Endothelial cell of umbilical vein (primary cell): Measurements from ENCODE around the gene FBLIM1. TPM values are rescaled to one million over a fixed set of nuclear protein-coding genes. Genes with fewer than 3 reads are reported as not detected.

ENCODE experiments used
- BruUV-seq: library from RNA; stranded (reverse); fragments of 400-500 nt; replicated peaks from 2 replicates; lab custom pipeline; 2021; lab: Mats Ljungman, UMichigan
- CTCF ChIA-PET: fragments of 300-600, 350-600 bp; sonication (Branson Sonifier 250); formaldehyde crosslinking; loops from one replicate; lab custom pipeline; 2021; ENCODE audit warnings: antibody characterized with exemption, inconsistent platforms; lab: Charles Lee
- POLR2A ChIA-PET: fragments of 300-600, 350-600 bp; sonication (Branson Sonifier 250); formaldehyde crosslinking; loops from one replicate; lab custom pipeline; 2021; ENCODE audit warnings: antibody characterized with exemption, inconsistent platforms; lab: Charles Lee
- DNase-seq: peaks from one replicate; pipeline ENCODE4 v3.0.0-alpha.2; 2011; ENCODE audit warnings: low read depth, low spot score
- FAIRE-seq: peaks from 2 replicates; lab custom pipeline; 2011; peaks lifted over from hg19 to GRCh38; lab: Jason Lieb, UNC
- H2AFZ ChIP-seq: 2 replicates; pipeline ENCODE4 v1.6.0; 2012; ENCODE audit warnings: low read depth, low read length, control low read depth, inconsistent platforms
- H3K27ac ChIP-seq: 2 replicates; pipeline ENCODE4 v1.5.1; 2011; ENCODE audit warnings: low read depth, mild to moderate bottlenecking, control low read depth, low read length, moderate library complexity; ENCODE audit not compliant: insufficient read depth
- H3K27me3 ChIP-seq, 2 experiments: 2 replicates each; pipeline versions ENCODE4 v1.6.0 to v1.6.1; 2011; ENCODE audit warnings: low read length in 2 of 2, mixed read lengths in 1 of 2; ENCODE audit not compliant: control insufficient read depth in 2 of 2, insufficient read depth in 2 of 2
- H3K36me3 ChIP-seq, 2 experiments: 2 replicates in 1 of 2; 3 replicates in 1 of 2; pipeline ENCODE4 v1.5.1; 2011; ENCODE audit warnings: low read length in 2 of 2, mild to moderate bottlenecking in 1 of 2, moderate library complexity in 1 of 2; ENCODE audit not compliant: control insufficient read depth in 2 of 2, insufficient read depth in 2 of 2; ENCODE audit errors: extremely low read depth in 1 of 2
- H3K4me1 ChIP-seq: 3 replicates; pipeline ENCODE4 v1.5.1; 2011; ENCODE audit warnings: mild to moderate bottlenecking, low read length; ENCODE audit not compliant: control insufficient read depth, insufficient read depth; ENCODE audit errors: extremely low read depth
- H3K4me2 ChIP-seq: 2 replicates; pipeline ENCODE4 v1.6.1; 2011; ENCODE audit warnings: low read length, control low read depth, mixed read lengths; ENCODE audit not compliant: insufficient read depth
- H3K4me3 ChIP-seq, 3 experiments: fragments of 200-600 bp in 1 of 3; sonication (generic), shearing (Covaris generic) in 1 of 3; replicated peaks in 1 of 3; 2 replicates each; pipeline ENCODE4 v1.5.1; 2011 to 2016; ENCODE audit warnings: control low read depth in 3 of 3, low read length in 3 of 3, mild to moderate bottlenecking in 2 of 3, inconsistent platforms in 1 of 3, low read depth in 1 of 3, moderate library complexity in 1 of 3; ENCODE audit not compliant: insufficient read depth in 1 of 3
- H3K79me2 ChIP-seq: 2 replicates; pipeline ENCODE4 v1.6.0; 2012; ENCODE audit warnings: low read length, inconsistent platforms; ENCODE audit not compliant: control insufficient read depth, insufficient read depth
- H3K9ac ChIP-seq: replicated peaks from 2 replicates; pipeline ENCODE3; 2011; ENCODE audit warnings: low read length, control low read depth; ENCODE audit not compliant: insufficient read depth; ENCODE audit errors: extremely low read depth
- H3K9me1 ChIP-seq: replicated peaks from 3 replicates; pipeline ENCODE4 v1.6.0; 2011; ENCODE audit warnings: mild to moderate bottlenecking, low read length; ENCODE audit not compliant: control insufficient read depth, insufficient read depth; ENCODE audit errors: extremely low read depth
- H3K9me3 ChIP-seq: replicated peaks from 2 replicates; pipeline ENCODE4 v1.5.1; 2012; ENCODE audit warnings: low read length, inconsistent platforms; ENCODE audit not compliant: control insufficient read depth, insufficient read depth
- H4K20me1 ChIP-seq: replicated peaks from 2 replicates; pipeline ENCODE3; 2011; ENCODE audit warnings: mild to moderate bottlenecking, low read length; ENCODE audit not compliant: control insufficient read depth, insufficient read depth; ENCODE audit errors: extremely low read depth
- EZH2 ChIP-seq: IDR thresholded peaks from 2 replicates; pipeline ENCODE4 v1.6.1; 2012; ENCODE audit warnings: borderline replicate concordance, low read depth, mild to moderate bottlenecking, moderate library complexity, low read length, inconsistent platforms; ENCODE audit not compliant: severe bottlenecking
- FOS ChIP-seq: IDR thresholded peaks from 2 replicates; pipeline ENCODE4 v1.6.1; 2011; ENCODE audit warnings: mild to moderate bottlenecking, low read length, moderate library complexity, borderline replicate concordance; ENCODE audit not compliant: insufficient read depth
- GATA2 ChIP-seq: IDR thresholded peaks from 2 replicates; pipeline ENCODE4 v1.7.0; 2011; ENCODE audit warnings: low read depth, mild to moderate bottlenecking, moderate library complexity, mixed read lengths, low read length; ENCODE audit not compliant: insufficient read length, insufficient read depth
- JUN ChIP-seq: IDR thresholded peaks from 2 replicates; pipeline ENCODE4 v1.6.1; 2011; ENCODE audit warnings: borderline replicate concordance, low read depth; ENCODE audit not compliant: insufficient read length, insufficient read depth
- MAX ChIP-seq: IDR thresholded peaks from 2 replicates; pipeline ENCODE4 v1.6.1; 2011; ENCODE audit not compliant: insufficient read depth, insufficient read length
- MYC ChIP-seq: IDR thresholded peaks from one replicate; pipeline ENCODE4 v1.6.1; 2011; ENCODE audit warnings: mild to moderate bottlenecking, low read depth, low read length
- POLR2A ChIP-seq: IDR thresholded peaks from 2 replicates; pipeline ENCODE4 v1.6.1; 2012; ENCODE audit warnings: low read depth, mild to moderate bottlenecking, control low read depth, low read length
- POLR2AphosphoS5 ChIP-seq: IDR thresholded peaks from 2 replicates; pipeline ENCODE4 v1.6.1; 2012; ENCODE audit warnings: low read depth, mild to moderate bottlenecking, control low read depth, low read length, moderate library complexity; ENCODE audit not compliant: insufficient read depth
- dilution Hi-C: fragments of 300-500 bp; cut with MboI; formaldehyde crosslinking; loops from one replicate; pipeline ENCODE4 v1.15.0; 2019; ENCODE audit warnings: low sequenced_read_pairs; ENCODE audit not compliant: extremely low pct_ligation_motif_present
- intact Hi-C: fragments of 100-400 bp; cut with micrococcal nuclease; formaldehyde crosslinking; loops from one replicate; pipeline ENCODE4 v1.10.0; 2022
- polyA plus RNA-seq, 4 experiments: library from polyadenylated mRNA; depleted of rRNA in 3 of 4; stranded (reverse) in 3 of 4; unstranded in 1 of 4; fragments of >200 nt; gene quantifications; 2 replicates each; pipeline versions ENCODE4 v1.2.1 to v1.2.3, GENCODE V29; 2011 to 2012; ENCODE audit warnings: missing spikeins in 1 of 4
- total RNA-seq: library from RNA; stranded (reverse); gene quantifications from 2 replicates; pipeline ENCODE4 v1.2.3, GENCODE V29; 2021
- TF ChIP-seq, protein P1 (sequence below), 2 donors: IDR thresholded peaks; 1 replicate in 1 of 2; 2 replicates in 1 of 2; pipeline ENCODE4 v1.5.1; 2011; ENCODE audit warnings: low read length in 2 of 2, mild to moderate bottlenecking in 2 of 2, moderate library complexity in 2 of 2, control low read depth in 1 of 2, inconsistent platforms in 1 of 2, low read depth in 1 of 2; ENCODE audit not compliant: insufficient read depth in 1 of 2; ENCODE audit errors: extremely low read depth in 1 of 2

FBLIM1 gene
- total and polyA plus RNA-seq, 2 donors (not counting 3 experiments of a cell fraction or from before 2014, with no cell fraction given), result 363 to 414 TPM

- Histone ChIP-seq H3K27me3 (no peaks in the 10 kb centered on the region), H3K4me3 (no peak overlapping the region)
Measured at GRCh38 chr1:15727866-15728534, 30.6 kb upstream of the FBLIM1 start.

More at GRCh38 chr1:15727866-15728534, 30.6 kb upstream of the FBLIM1 start:
- Histone ChIP-seq H2AFZ (no peak overlapping the region), H3K9me1 (no peaks in the 10 kb centered on the region), H3K4me2 (no peak overlapping the region), H3K9ac (no peak overlapping the region), H3K4me1 (no peaks in the 10 kb centered on the region), H3K27ac (no peak overlapping the region), H3K79me2 (no peaks in the 10 kb centered on the region), H3K36me3 (peaks cover 9 to 60% of the 10 kb centered on the region in 2 experiments), H4K20me1 (no peaks in the 10 kb centered on the region), H3K9me3 (no peaks in the 10 kb centered on the region)
- DNase-seq (no peak), FAIRE-seq (no peak)
- TF ChIP-seq MAX (no peak), JUN (no peak), EZH2 (no peak), GATA2 (no peak), MYC (no peak), POLR2A (no peak), POLR2AphosphoS5 (no peak), FOS (no peak)
- TF ChIP-seq, protein P1, sequence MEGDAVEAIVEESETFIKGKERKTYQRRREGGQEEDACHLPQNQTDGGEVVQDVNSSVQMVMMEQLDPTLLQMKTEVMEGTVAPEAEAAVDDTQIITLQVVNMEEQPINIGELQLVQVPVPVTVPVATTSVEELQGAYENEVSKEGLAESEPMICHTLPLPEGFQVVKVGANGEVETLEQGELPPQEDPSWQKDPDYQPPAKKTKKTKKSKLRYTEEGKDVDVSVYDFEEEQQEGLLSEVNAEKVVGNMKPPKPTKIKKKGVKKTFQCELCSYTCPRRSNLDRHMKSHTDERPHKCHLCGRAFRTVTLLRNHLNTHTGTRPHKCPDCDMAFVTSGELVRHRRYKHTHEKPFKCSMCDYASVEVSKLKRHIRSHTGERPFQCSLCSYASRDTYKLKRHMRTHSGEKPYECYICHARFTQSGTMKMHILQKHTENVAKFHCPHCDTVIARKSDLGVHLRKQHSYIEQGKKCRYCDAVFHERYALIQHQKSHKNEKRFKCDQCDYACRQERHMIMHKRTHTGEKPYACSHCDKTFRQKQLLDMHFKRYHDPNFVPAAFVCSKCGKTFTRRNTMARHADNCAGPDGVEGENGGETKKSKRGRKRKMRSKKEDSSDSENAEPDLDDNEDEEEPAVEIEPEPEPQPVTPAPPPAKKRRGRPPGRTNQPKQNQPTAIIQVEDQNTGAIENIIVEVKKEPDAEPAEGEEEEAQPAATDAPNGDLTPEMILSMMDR (IDR thresholded peaks at IDR 0.05; ENCODE audit: extremely low read depth in 1 of 2, insufficient read depth in 1 of 2, low read depth in 1 of 2, low read length in 2 of 2), result no peak
- no TSS peak for BruUV-seq
- dilution Hi-C loops, result no loop called here
- intact Hi-C loops, result no loop called here
- CTCF ChIA-PET, result no interaction called here
- POLR2A ChIA-PET, result no interaction called here
